Duodenal mucosa (tissue), 2 donors: ENCODE data around the gene OR4M1.
"Not testable (repeated sequence)": the region's sequence is repeated elsewhere in the genome, so short reads cannot be mapped to it uniquely, and the experiment has no call there.

Experiments
- H3K27ac ChIP-seq: one replicate; pipeline ENCODE4 v1.7.0; 2013; ENCODE audit warnings: low read depth, low read length
- H3K27me3 ChIP-seq, 2 donors: one replicate each; pipeline ENCODE4 v1.7.0; 2013; ENCODE audit warnings: low read length in 2 of 2, control low read depth in 1 of 2; ENCODE audit not compliant: insufficient read depth in 2 of 2, control insufficient read depth in 1 of 2
- H3K36me3 ChIP-seq, 2 donors: one replicate each; pipeline ENCODE4 v1.7.0; 2013; ENCODE audit warnings: low read length in 2 of 2, control low read depth in 1 of 2; ENCODE audit not compliant: insufficient read depth in 2 of 2, control insufficient read depth in 1 of 2
- H3K4me1 ChIP-seq, 2 donors: one replicate each; pipeline ENCODE4 v1.7.0; 2013; ENCODE audit warnings: low read length in 2 of 2, control low read depth in 1 of 2; ENCODE audit not compliant: insufficient read depth in 2 of 2, control insufficient read depth in 1 of 2
- H3K4me3 ChIP-seq, 2 donors: one replicate each; pipeline ENCODE4 v1.7.0; 2013; ENCODE audit warnings: low read length in 2 of 2, low read depth in 1 of 2
- H3K9ac ChIP-seq, 2 donors: one replicate each; pipeline ENCODE4 v1.7.0; 2013; ENCODE audit warnings: low read length in 2 of 2, low read depth in 1 of 2
- H3K9me3 ChIP-seq, 2 donors: one replicate each; pipeline ENCODE4 v1.7.0; 2013; ENCODE audit warnings: low read length in 2 of 2, control low read depth in 1 of 2; ENCODE audit not compliant: control insufficient read depth in 1 of 2

Gene OR4M1, protein sequence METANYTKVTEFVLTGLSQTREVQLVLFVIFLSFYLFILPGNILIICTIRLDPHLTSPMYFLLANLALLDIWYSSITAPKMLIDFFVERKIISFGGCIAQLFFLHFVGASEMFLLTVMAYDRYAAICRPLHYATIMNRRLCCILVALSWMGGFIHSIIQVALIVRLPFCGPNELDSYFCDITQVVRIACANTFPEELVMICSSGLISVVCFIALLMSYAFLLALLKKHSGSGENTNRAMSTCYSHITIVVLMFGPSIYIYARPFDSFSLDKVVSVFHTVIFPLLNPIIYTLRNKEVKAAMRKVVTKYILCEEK

DNA sequence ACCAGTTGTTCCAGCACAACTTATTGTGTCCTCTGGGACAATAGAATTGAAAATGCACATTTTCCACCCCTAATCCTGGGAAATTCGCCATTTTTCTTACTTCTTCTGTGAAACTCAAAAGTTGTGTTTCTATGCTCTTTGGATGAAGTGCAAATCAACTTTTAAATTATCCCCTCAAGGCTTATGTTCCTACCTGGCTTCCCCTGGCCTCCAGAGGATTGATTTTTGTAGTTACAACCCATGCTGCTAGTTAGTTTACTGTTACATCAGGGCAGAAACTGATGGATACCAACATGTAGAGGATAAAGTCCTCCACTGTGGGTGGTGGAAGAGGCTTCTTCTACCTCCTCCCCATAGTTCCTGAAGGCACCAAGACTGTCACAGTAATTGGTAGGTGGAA is at the start of gene OR4M1:
TSS of gene OR4M1 (plus strand) at position 301 of the 400 bp plus-strand sequence. CDS start 6,819 bp downstream, outside the sequence.
- H3K36me3 ChIP-seq, H3K9ac ChIP-seq, H3K4me1 ChIP-seq, H3K27ac ChIP-seq, H3K4me3 ChIP-seq, H3K27me3 ChIP-seq, H3K9me3 ChIP-seq: not testable (repeated sequence)

DNA sequence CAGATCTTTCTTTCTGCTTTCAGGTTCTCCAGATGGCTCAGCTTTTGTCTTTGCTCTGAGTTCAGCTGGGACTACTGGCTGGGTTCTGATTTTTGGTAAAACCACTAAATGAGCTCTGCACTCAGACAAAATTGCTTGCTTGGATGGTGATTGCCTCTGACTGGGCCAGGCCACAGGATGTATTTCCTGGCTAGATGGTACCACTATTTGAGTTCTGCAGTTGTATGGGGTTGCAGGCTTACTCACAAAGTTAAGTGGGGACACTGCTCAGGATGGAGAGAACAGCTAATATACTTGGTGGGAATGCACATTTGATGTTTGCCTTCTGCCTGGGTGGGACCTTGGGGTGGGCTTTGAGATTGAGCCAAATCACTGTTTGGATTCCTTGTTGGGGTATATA is 43.9 kb upstream of the OR4M1 start:
- H3K27ac ChIP-seq = no peak overlapping the region
- no peak overlapping the region for H3K9ac ChIP-seq
- H3K9me3 ChIP-seq = peaks cover 15% of the 10 kb centered on the region in 2 donors
- no peaks in the 10 kb centered on the region for H3K27me3 ChIP-seq
- H3K4me3 ChIP-seq = no peak overlapping the region
- no peaks in the 10 kb centered on the region for H3K36me3 ChIP-seq
- H3K4me1 ChIP-seq = no peaks in the 10 kb centered on the region

DNA sequence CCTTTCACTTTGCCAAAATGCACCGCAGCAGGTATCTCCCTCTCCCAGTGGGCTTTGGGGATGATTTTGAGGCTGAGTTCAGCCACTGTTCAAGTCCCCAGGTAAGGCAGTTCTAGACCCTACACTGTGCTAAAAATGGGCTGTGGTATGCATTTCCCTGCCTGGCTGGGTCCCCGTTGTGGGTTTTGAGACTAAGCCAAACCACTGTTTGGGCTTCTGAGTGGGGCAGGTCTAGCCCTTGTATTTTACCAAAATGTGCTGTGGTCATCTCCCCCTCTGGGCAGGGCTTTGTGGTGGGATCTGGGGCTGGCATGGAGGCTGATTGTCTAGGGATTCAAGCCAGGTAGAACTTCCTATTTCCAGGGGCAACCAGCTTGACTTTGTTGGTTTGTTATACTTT is 43.5 kb upstream of the OR4M1 start:
- Histone ChIP-seq H3K9me3 (peaks cover 15% of the 10 kb centered on the region in 2 donors), H3K9ac (no peak overlapping the region), H3K27ac (no peak overlapping the region), H3K36me3 (no peaks in the 10 kb centered on the region), H3K4me1 (no peaks in the 10 kb centered on the region), H3K27me3 (no peaks in the 10 kb centered on the region), H3K4me3 (no peak overlapping the region)

DNA sequence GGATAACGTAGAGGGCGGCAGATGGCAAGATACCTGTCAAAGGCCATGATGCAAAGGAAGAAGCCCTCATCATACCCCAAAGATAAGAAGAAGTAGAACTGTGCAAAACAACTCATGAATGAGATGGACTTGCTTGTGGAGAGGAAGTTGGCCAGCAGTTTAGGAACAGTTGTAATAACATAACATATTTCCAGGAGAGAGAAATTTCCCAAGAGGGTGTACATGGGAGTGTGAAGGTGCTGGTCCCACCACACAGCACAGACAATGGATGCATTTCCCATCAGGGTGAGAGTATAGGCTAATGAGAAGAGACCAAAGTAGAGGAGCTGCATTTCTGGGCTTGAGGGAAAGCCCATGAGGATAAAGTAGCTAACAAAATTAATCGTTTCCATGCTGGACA is 39.4 kb upstream of the OR4M1 start:
- not testable (repeated sequence) for H3K4me3 ChIP-seq

DNA sequence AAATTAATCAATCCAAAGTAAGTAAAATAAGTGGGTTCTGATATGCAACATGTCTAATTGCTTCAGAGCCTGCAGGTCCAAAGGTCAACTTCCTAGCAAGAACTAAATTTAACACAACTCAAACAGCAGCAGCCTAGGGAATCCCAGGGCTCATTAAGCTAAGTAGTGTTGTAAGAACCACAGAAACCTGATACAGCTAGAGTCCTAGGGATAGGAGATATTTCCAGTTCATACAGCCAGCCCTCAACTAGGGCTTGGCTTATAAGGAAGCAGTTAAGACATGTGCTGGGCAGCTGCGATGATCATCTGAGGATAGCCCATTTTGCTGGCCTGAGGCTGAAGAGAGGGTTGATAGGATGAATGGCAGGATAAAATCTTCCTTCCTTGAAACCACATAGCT is 30.0 kb upstream of the OR4M1 start, which contains the start of gene OR4Q3:
TSS of gene OR4Q3 (plus strand) at position 316 of the 400 bp plus-strand sequence.
- H3K9ac ChIP-seq = no peak within 1 kb of the TSS
- H3K27ac ChIP-seq = no peak within 1 kb of the TSS
- H3K4me3 ChIP-seq = no peak within 1 kb of the TSS
- H3K36me3 ChIP-seq = no peaks in the 10 kb centered on the region
- H3K4me1 ChIP-seq = no peaks in the 10 kb centered on the region
- H3K9me3 ChIP-seq = no peaks in the 10 kb centered on the region
- H3K27me3 ChIP-seq = no peaks in the 10 kb centered on the region

More for the DNA sequence above, 39.4 kb upstream of the OR4M1 start:
- H3K4me1 ChIP-seq, H3K9ac ChIP-seq, H3K36me3 ChIP-seq, H3K27me3 ChIP-seq, H3K27ac ChIP-seq: not testable (repeated sequence)
- H3K9me3 ChIP-seq = peaks cover 6 to 15% of the 10 kb centered on the region in 2 donors

DNA sequence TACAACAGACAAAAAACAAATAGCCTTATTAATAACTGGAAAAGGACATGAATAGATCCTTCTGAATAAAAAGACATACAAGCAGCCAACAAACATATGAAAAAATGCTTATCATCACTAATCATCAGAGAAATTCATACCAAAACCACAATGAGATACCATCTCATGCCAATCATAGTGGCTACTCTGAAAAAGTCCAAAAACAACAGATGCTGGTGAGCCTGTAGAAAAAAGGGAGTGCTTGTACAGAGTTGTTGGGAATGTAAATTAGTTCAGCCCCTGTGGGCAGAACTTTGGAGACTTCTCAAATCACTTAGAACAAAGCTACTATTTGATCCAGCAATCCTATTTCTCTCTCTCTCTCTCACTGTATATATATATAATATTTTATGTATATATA is 21.0 kb upstream of the OR4M1 start:
- not testable (repeated sequence) for H3K4me1 ChIP-seq, H3K27ac ChIP-seq, H3K36me3 ChIP-seq, H3K27me3 ChIP-seq, H3K9me3 ChIP-seq, H3K4me3 ChIP-seq, H3K9ac ChIP-seq

DNA sequence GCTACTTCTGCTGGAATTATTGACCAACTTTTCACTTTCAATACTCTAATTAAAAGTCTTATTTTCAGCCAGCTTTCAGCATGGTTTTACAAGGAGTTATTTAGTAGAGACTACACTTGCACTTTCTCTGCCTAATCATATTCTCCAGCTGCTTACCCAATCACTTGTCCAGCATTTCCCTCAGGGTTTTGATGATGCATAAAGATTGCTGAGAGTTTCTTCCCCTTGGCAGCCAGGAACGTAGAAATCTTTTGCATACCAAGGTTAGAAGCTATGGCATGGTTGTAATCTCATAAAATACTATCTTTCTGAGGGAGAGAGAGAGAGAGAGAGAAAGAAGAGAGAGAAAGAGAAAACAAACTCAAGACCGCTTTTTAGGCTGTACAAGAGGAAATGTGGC is 19.1 kb upstream of the OR4M1 start:
- no peaks in the 10 kb centered on the region for H3K4me1 ChIP-seq
- no peaks in the 10 kb centered on the region for H3K36me3 ChIP-seq
- H3K27me3 ChIP-seq = no peaks in the 10 kb centered on the region
- H3K9me3 ChIP-seq = no peaks in the 10 kb centered on the region
- H3K9ac ChIP-seq = no peak overlapping the region
- no peak overlapping the region for H3K27ac ChIP-seq
- no peak overlapping the region for H3K4me3 ChIP-seq

DNA sequence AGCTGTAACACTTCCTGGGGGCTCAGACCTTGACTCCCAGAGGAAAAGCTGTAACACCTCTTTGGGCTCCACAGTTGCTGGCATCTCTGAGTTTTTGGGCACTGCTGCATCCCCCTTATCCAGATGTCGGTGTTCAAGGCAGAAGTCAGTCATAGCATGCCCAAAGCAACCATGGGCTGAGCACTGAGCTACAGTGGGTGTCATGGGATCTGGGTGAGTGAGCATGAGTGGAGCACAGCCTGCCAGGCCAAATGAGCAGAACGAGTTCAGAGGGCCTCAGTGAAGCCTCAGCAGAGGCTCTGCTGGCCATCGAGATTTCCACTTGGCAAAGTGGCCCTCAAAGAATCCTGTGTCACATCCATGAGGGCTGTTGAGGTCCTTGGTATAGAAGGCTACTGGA is 1.8 kb upstream of the OR4M1 start:
- not testable (repeated sequence) for H3K36me3 ChIP-seq, H3K4me1 ChIP-seq, H3K4me3 ChIP-seq, H3K27me3 ChIP-seq, H3K27ac ChIP-seq, H3K9me3 ChIP-seq, H3K9ac ChIP-seq

DNA sequence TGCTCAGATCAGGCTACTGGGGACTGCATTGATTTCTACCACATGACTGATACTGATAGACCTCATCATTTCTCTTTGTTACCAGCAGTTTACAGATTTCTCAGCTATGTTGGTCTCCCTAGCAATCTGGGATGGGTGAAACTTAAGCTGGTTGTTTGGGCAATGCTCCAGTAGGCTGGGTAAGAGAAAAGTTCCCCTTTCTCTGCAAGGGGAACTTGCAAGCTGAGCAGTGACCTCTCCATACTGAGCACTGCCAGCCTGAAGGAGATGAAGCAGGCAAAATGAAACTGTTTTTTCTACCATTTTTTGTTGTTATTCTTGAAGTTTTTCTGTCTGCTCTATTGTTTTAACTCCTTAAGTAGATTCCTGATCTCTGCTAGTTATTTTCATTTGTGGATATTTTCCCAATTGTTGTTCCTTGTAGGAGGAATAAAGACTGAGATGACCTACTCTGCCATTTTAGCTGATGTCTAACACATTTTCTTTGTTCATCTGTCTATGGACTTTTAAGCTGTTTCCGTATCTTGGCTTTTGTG is 1.3 kb upstream of the OR4M1 start:
- no peaks in the 10 kb centered on the region for H3K36me3 ChIP-seq
- H3K4me1 ChIP-seq = no peaks in the 10 kb centered on the region
- no peak overlapping the region for H3K9ac ChIP-seq
- no peak overlapping the region for H3K27ac ChIP-seq
- no peaks in the 10 kb centered on the region for H3K27me3 ChIP-seq
- no peak overlapping the region for H3K4me3 ChIP-seq
- H3K9me3 ChIP-seq = peaks cover 5% of the 10 kb centered on the region in 2 donors

DNA sequence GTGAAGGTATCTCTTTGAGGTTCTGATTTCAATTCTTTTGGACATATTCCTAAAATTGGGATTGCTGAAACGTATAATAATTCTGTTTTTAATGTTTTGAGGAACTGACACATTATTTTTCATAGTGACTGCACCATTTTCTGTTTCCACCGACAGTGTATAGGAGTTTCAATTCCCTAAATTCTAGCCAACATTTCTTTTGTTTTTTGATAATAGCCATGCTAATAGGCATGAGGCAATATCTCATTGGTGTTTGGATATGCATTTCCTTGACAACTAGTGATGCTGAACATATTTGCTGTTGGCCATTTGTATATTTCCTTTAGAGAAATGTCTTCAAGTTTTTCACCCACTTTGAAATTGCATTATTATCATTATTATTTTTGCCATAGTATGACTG is 850 bp upstream of the OR4M1 start:
- not testable (repeated sequence) for H3K4me1 ChIP-seq, H3K27ac ChIP-seq, H3K9ac ChIP-seq, H3K27me3 ChIP-seq, H3K36me3 ChIP-seq, H3K9me3 ChIP-seq, H3K4me3 ChIP-seq
